Right renal cortex interstitium (tissue), 3 donors: ENCODE data around the gene KRAS. TPM values are rescaled to one million over a fixed set of nuclear protein-coding genes. Genes with fewer than 3 reads are reported as not detected.

Experiments
- DNase-seq, 3 donors: peaks; one replicate each; pipeline ENCODE4 v3.0.0-alpha.2; 2013; ENCODE audit warnings: low read depth in 3 of 3, low spot score in 2 of 3
- polyA plus RNA-seq, 3 donors: library from polyadenylated mRNA; unstranded; fragments of 120-200 nt; gene quantifications; one replicate each; pipeline ENCODE4 v1.2.1, GENCODE V29; 2013; ENCODE audit not compliant: insufficient read length in 3 of 3

Gene KRAS
- polyA plus RNA-seq, 3 donors, result 35.6 to 36.8 (median 36.0) TPM

DNA sequence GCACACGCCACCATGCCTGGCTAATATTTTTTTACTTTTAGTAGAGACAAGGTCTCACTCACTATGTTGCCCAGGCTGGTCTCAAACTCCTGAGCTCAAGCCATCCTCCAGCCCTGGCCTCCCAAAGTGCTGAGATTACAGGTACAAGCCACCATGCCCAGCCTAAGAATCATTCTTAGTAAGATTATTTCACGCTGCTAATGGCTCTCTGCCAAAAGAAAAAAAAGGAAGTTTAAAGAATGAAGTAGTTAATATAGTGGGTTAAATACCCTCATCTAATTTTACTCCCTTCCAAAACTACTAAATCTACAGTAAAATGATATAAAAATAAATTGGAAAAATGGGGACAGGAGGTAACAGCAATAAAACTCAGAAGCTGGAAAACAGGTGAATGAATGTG, 53.1 kb downstream of the KRAS start:
- no peak for DNase-seq

DNA sequence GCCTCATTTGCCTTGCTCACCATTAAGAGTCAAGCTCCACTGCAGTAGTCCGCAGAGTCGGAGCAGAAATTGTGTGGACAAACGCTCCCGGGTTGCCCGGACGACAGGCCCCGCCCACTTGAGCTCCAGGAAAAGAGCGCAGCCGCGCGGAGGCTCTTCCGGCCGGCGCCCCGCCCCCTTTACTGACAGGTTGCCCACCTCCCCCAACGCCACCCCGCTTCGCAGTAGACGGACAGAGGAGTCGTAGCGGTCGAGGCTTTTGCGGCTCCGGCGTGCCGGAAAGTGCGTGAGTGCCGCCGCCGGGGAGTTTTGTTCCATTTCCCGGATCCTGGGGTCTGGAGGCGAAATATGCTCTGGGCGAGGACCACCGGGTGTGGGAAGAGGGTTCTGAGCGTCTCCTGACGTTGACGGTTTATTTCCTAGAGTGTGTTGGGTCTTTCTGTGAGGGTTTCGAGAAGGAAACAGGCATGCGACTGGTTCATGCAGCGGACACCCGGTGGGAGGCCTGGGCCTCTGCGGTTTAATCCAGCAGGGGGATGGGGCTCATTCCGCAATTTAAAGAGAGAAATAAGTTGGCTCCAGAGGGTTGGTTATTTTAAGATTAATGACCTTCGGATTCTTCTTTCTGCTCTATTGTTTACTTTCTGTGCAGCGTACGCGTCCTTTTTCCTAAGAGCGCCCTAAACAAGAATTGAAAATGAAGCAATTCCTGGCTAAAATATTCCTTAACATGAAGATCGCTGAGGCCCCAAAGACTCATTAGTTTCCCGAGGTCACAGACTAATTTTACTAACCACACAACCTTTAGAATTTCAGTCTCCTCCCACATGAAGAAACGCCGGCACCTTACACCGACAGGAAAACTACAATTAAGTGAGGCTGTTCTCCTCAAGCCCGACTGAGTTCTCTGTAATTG, 55.4 kb downstream of the KRAS start, which contains the start of the genes DNAI7 and ETFRF1:
Gene DNAI7 (minus strand): TSS at position 105 of the 916 bp plus-strand sequence. CDS start 82 bp downstream, at position 23.
Gene ETFRF1 (plus strand): TSS at position 182 of the 916 bp plus-strand sequence. CDS start 8,720 bp downstream, outside the sequence.
- DNase-seq, result peak; percentile 90 to 94 (median 90)

DNA sequence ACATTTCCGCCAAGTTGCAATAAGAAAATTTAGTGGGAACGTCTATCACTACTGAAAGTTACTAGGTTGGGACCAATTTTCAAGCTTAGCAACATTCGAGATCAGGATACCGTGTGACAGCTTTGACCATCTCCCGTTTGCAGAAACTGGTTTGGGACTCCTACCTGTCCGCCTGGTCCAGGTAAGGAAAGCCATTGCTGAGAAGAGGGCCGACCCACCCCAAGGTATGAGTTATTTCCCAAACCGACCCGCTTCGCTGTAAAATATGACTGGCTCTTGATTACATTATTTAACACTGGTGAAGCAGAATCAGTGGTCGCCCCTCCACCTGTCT, 56.0 kb downstream of the KRAS start:
- DNase-seq, result peak in 2 of 3 donors; percentile 14 to 17

DNA sequence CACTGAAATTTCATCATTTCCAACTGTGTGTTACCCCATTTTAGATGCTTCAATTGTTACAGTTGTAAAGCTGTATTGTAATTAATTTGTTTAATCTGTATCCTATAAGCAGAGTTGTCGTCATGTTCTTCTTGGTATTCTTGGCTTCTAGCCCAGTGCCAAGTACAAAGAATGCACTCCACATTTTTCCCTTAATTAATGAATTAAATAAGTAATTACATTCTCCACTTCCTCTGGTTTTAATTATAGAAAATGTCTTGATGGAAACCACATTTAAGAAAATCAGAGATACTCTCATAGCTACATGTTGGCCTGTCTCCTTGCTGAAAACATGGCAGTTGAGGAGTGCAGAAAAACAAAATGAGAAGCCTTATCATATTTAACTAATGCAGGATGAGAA, 56.5 kb downstream of the KRAS start:
- peak; percentile 18 to 25 (median 23) for DNase-seq

DNA sequence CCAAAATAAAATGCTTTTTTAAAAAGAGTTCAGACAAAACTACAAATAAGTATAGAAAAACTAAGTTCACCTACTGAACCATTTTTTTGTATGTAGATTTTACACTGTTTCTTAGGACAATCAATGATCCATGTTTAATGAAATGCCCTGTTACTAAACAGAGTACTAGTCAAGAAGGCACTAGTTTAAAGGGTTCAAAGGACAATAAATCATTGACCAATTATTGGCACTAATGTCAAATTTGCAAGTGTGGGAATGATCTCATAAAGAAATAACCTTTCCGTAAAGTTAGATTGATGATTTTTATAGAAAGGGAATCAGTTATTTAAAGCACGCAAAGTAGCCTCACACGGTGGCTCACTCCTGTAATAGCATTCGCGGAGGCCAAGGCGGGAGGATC, 59.9 kb downstream of the KRAS start:
- DNase-seq, result no peak

DNA sequence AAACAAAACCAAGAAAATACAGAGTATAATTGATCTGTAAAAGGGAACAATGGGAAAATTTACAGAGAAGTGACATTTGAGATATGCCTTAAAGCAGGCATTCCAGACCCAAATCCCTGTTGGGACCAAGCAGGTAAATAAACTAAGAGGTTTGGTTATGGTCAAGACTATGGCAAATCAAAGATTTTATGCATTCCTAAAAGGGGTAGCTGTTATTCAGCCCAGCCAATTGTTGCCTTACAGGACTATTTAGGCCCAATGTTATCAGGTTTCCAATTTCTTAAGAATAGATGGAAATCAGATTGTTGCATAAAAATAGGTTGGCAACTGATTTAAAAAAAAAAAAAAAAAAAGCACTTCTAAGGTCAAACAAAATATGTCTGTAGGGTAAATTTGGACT, 61.1 kb downstream of the KRAS start:
- DNase-seq, result no peak

DNA sequence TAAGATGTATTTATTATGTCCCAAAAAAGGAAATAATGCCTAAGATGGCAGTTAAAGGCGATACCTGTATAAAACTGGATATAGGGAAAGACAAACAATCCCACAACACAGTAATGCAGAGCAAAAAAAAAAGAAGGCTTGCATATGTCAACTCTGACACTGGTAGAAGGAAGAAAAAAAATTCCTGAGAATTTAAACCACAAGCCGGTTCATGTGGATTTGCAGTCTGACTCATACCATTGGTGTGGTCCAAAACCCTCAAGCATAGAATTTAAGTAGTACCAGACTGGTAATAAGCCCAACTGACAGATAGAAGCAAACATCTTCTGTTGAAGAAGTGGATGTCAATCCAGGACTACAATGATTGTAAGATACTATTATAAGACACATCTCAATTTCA, 62.9 kb downstream of the KRAS start:
- no peak for DNase-seq

DNA sequence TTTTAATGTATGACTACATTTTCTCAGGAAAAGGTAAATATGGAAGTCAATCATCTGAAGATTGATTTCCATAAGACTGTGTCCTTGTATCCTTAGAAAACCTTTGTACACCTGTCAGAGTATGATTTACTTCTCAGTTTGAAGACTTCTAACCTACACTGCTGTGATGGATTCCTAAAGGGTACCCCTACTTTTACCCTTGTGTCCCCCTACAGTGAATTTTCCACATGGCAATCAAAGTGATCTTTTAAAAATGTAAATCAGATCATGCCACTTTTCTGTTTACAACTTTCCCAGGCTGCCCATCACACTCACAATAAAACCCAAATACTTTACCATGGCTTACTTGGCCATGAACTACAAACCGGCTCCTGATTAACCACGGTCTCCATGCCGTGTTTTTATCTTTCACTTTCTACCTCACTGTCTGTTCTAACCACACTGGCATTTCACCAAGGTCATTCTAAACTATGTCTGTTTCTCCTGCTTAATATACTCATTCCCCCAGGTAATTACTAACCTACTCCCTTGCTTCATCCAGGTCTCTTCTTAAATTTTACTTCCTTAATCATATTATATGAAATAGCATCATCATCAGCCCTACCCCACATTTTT, 63.8 kb downstream of the KRAS start:
- no peak for DNase-seq

DNA sequence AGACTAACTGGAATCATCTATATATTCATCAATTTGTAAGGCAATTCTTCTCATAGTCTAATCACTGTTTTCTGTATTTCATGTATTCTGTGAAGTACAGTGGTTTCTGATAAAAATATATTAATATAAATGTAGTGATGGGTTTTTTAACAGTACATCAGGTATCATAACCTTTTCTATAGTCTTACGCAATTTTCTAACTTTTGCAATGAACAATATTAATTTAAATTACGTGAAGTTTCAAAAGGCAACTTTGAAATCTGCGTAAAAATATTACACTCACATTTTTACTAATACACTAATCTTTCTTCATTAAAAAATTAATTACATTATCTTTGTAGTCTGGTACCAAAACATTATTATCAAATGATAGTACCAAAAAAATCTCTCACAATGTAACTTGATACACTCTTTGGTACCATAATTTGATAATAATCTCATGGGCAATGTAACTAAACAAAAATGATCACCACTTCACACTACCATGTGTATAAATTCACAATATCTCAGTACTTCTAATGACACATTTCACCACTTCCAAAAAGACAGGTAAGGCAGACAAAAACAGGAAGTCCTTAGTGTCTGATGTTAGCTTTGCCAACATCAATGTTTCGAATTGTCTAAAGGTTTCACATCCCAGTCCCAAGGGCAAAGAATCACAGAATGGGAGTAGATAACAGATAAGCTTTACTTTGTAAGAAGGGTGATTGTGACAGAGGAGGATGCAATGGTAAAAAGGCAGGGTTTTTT, 64.5 kb downstream of the KRAS start:
- DNase-seq, result no peak

DNA sequence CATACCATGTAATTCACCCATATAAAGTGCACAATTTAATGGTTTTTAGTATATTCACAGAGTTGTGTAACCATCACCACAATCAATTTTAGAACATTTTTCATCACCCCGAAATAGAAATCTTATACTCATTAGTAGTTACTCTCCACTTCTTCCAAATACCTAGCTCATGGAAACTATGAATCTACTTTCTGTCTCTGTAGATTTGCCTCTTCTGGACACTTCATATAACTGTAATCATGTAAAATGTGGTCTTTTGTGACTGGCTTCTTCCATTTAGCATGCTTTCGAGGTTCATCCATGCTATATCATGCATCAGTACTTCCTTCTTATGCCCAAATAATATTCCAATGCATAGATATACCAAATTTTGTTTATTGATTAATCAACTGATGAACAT, 66.6 kb downstream of the KRAS start:
- DNase-seq, result no peak

DNA sequence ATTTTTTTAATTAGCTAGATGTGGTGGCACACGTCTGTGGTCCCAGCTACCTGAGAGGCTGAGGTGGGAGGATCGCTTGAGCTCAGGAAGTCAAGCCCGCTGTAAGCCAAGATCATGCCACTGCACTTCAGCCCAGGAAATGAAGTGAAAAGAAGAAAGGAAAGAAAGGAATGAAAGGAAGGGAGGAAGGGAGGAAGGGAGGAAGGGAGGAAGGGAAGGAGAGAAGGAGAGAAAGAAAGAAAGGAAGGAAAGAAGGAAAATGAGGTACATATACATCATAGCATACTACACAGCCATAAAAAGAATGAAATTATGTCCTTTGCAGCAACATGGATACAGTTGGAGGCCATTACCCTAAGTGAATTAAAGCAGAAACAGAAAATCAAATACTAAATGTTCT, 68.0 kb downstream of the KRAS start:
- no peak for DNase-seq

DNA sequence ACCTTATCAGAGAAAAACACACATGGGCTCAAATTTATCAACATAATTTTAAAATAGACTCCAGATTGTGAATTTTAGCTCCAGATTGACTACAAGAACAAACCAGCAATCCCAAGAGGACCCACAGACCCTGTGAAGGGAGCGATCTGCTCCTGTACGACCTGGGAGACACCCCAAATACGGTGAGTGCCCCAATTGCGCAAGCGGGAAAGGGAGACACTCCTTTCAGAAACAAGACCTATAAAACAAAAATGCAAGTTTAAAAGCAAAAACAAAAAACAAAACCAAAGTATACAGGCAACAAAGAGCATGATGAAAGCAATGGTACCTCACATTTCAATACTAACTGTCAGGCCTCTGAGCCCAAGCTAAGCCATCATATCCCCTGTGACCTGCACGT, 87.9 kb downstream of the KRAS start:
- no peak for DNase-seq

DNA sequence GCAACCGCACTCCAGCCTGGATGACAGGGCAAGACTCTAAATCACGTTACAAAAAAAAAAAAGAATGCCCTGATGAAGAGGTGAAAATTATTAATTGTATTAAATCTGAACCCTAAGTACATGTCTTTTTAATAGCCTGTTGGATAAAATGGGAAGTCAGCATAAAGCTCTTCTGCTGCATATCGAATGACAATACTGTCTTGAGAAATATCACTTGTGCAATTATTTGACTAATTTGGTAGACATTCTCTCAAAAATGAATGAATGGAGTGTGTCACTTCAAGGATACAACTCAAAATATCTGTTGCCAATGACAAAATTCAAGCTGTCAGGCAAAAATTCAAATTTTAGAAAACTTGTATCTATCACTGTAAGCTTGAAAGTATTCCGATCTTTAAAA, 94.7 kb downstream of the KRAS start:
- DNase-seq, result no peak

DNA sequence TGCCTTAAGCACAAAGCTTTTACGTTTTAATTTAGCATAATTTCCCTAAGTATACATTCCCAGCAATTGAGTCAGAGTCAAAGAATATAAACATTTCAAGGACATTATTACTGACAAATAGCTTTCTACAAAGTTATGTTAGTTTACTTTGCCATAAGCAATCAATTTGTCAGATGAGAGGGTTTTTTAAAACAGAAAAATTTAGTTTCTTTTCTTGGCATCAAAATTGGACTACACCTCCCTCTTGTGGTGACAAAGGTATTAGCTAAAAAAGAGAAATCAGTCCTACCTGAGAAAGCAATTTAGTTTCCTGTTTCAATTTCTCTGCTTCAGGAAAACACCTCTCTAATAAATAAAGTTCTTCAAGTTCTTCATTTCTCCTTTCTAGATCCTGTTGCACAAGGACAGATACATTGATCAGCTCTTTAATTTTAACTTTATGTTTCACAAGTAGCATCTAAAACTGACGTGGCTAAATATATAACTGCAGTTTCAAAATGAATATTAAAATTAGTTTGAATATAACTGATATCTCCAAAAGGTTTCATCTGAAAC, 95.6 kb downstream of the KRAS start:
- peak in 1 of 3 donors; percentile 26 for DNase-seq

Other genes with a start within 250 kb of the KRAS start
- gene DNAI7, start 55.8 kb downstream of the KRAS start, polyA plus RNA-seq, result 1 to 10 TPM; 5.8 to 7.4 (median 5.8) TPM
- gene ETFRF1, start 55.7 kb downstream of the KRAS start, polyA plus RNA-seq, result 10 to 100 TPM; 41.3 to 49.2 (median 46.4) TPM